ENCODE data around the gene DMD.

Gene DMD

GRCh38 chrX:32614707-32615106 is 596.6 kb downstream of the DMD start:
- CTCF ChIA-PET: no interaction called here
- no peak overlapping the region for H3K4me3 Mint-ChIP-seq
- no peaks in the 10 kb centered on the region for H3K36me3 Mint-ChIP-seq
- no peaks in the 10 kb centered on the region for H3K4me1 Mint-ChIP-seq
- H3K27ac Mint-ChIP-seq: no peak overlapping the region
- H3K27me3 Mint-ChIP-seq: no peaks in the 10 kb centered on the region
- peaks cover 3% of the 10 kb centered on the region for H3K9me3 Mint-ChIP-seq
- DNase-seq: no peak

GRCh38 chrX:32599156-32599555 is 612.2 kb downstream of the DMD start:
- Mint-ChIP-seq H3K27ac (no peak overlapping the region), H3K4me3 (no peak overlapping the region)

GRCh38 chrX:32598707-32599106 is 612.6 kb downstream of the DMD start:
- no peaks in the 10 kb centered on the region for H3K27me3 Mint-ChIP-seq

More at GRCh38 chrX:32599156-32599555, 612.2 kb downstream of the DMD start:
- H3K27me3 Mint-ChIP-seq: no peaks in the 10 kb centered on the region
- no peaks in the 10 kb centered on the region for H3K36me3 Mint-ChIP-seq
- peaks cover 3% of the 10 kb centered on the region for H3K9me3 Mint-ChIP-seq
- DNase-seq: no peak
- no peaks in the 10 kb centered on the region for H3K4me1 Mint-ChIP-seq
- CTCF ChIA-PET: no interaction called here

GRCh38 chrX:32597777-32598176 is 613.6 kb downstream of the DMD start:
- Mint-ChIP-seq H3K27me3 (no peaks in the 10 kb centered on the region), H3K27ac (no peak overlapping the region), H3K36me3 (no peaks in the 10 kb centered on the region), H3K4me3 (no peak overlapping the region), H3K4me1 (no peaks in the 10 kb centered on the region), H3K9me3 (peaks cover 3% of the 10 kb centered on the region)
- CTCF ChIA-PET: no interaction called here
- no peak for DNase-seq

More at GRCh38 chrX:32598707-32599106, 612.6 kb downstream of the DMD start:
- H3K4me1 Mint-ChIP-seq: no peaks in the 10 kb centered on the region
- H3K4me3 Mint-ChIP-seq: no peak overlapping the region
- no peaks in the 10 kb centered on the region for H3K36me3 Mint-ChIP-seq
- CTCF ChIA-PET: no interaction called here
- H3K27ac Mint-ChIP-seq: no peak overlapping the region
- H3K9me3 Mint-ChIP-seq: peaks cover 3% of the 10 kb centered on the region
- no peak for DNase-seq

GRCh38 chrX:32592786-32593185 is 618.6 kb downstream of the DMD start:
- Mint-ChIP-seq H3K4me1 (no peaks in the 10 kb centered on the region), H3K9me3 (peaks cover 3% of the 10 kb centered on the region), H3K27ac (no peak overlapping the region), H3K36me3 (no peaks in the 10 kb centered on the region), H3K4me3 (no peak overlapping the region), H3K27me3 (no peaks in the 10 kb centered on the region)
- CTCF ChIA-PET: no interaction called here
- no peak for DNase-seq

GRCh38 chrX:32591589-32591988 is 619.8 kb downstream of the DMD start:
- peaks cover 3% of the 10 kb centered on the region for H3K9me3 Mint-ChIP-seq
- H3K4me1 Mint-ChIP-seq: no peaks in the 10 kb centered on the region
- no peaks in the 10 kb centered on the region for H3K27me3 Mint-ChIP-seq
- H3K4me3 Mint-ChIP-seq: no peak overlapping the region
- no peaks in the 10 kb centered on the region for H3K36me3 Mint-ChIP-seq
- CTCF ChIA-PET: no interaction called here
- no peak for DNase-seq
- no peak overlapping the region for H3K27ac Mint-ChIP-seq

- Mint-ChIP-seq H3K9me3 (no peaks in the 10 kb centered on the region), H3K36me3 (no peaks in the 10 kb centered on the region), H3K27me3 (no peaks in the 10 kb centered on the region), H3K4me3 (no peak overlapping the region), H3K27ac (no peak overlapping the region), H3K4me1 (no peaks in the 10 kb centered on the region)
- DNase-seq: no peak
- CTCF ChIA-PET: no interaction called here
These were observed 628.6 kb downstream of the DMD start for GRCh38 chrX:32582729-32583128.

GRCh38 chrX:32576885-32577284 is 634.5 kb downstream of the DMD start:
- Mint-ChIP-seq H3K4me3 (no peak overlapping the region), H3K4me1 (no peaks in the 10 kb centered on the region), H3K27me3 (no peaks in the 10 kb centered on the region), H3K27ac (no peak overlapping the region), H3K9me3 (no peaks in the 10 kb centered on the region), H3K36me3 (no peaks in the 10 kb centered on the region)
- DNase-seq: no peak
- CTCF ChIA-PET: no interaction called here

GRCh38 chrX:32572644-32573043 is 638.7 kb downstream of the DMD start:
- H3K9me3 Mint-ChIP-seq: no peaks in the 10 kb centered on the region
- H3K4me1 Mint-ChIP-seq: no peaks in the 10 kb centered on the region
- H3K36me3 Mint-ChIP-seq: no peaks in the 10 kb centered on the region
- CTCF ChIA-PET: no interaction called here
- H3K4me3 Mint-ChIP-seq: no peak overlapping the region
- no peaks in the 10 kb centered on the region for H3K27me3 Mint-ChIP-seq
- DNase-seq: no peak
- H3K27ac Mint-ChIP-seq: no peak overlapping the region

- H3K36me3 Mint-ChIP-seq: no peaks in the 10 kb centered on the region
- no peaks in the 10 kb centered on the region for H3K4me1 Mint-ChIP-seq
- no peak overlapping the region for H3K27ac Mint-ChIP-seq
- DNase-seq: no peak
- CTCF ChIA-PET: no interaction called here
- no peak overlapping the region for H3K4me3 Mint-ChIP-seq
- H3K9me3 Mint-ChIP-seq: no peaks in the 10 kb centered on the region
- H3K27me3 Mint-ChIP-seq: no peaks in the 10 kb centered on the region
These were observed 639.8 kb downstream of the DMD start for GRCh38 chrX:32571579-32571978.

- no peaks in the 10 kb centered on the region for H3K4me1 Mint-ChIP-seq
- H3K36me3 Mint-ChIP-seq: no peaks in the 10 kb centered on the region
- no peak overlapping the region for H3K27ac Mint-ChIP-seq
- no peak for DNase-seq
- no peaks in the 10 kb centered on the region for H3K27me3 Mint-ChIP-seq
- no peak overlapping the region for H3K4me3 Mint-ChIP-seq
- no peaks in the 10 kb centered on the region for H3K9me3 Mint-ChIP-seq
- CTCF ChIA-PET: no interaction called here
These were observed 649.1 kb downstream of the DMD start for GRCh38 chrX:32562261-32562660.

- no peak for DNase-seq
- H3K4me1 Mint-ChIP-seq: no peaks in the 10 kb centered on the region
- CTCF ChIA-PET: no interaction called here
- H3K36me3 Mint-ChIP-seq: no peaks in the 10 kb centered on the region
- H3K27ac Mint-ChIP-seq: no peak overlapping the region
- no peak overlapping the region for H3K4me3 Mint-ChIP-seq
- H3K9me3 Mint-ChIP-seq: no peaks in the 10 kb centered on the region
- no peaks in the 10 kb centered on the region for H3K27me3 Mint-ChIP-seq
These were observed 666.2 kb downstream of the DMD start for GRCh38 chrX:32545101-32545500.

GRCh38 chrX:32538554-32538953 is 672.8 kb downstream of the DMD start:
- no peak overlapping the region for H3K27ac Mint-ChIP-seq
- H3K36me3 Mint-ChIP-seq: no peaks in the 10 kb centered on the region
- CTCF ChIA-PET: no interaction called here
- no peaks in the 10 kb centered on the region for H3K27me3 Mint-ChIP-seq
- DNase-seq: no peak
- no peaks in the 10 kb centered on the region for H3K9me3 Mint-ChIP-seq
- no peaks in the 10 kb centered on the region for H3K4me1 Mint-ChIP-seq
- no peak overlapping the region for H3K4me3 Mint-ChIP-seq

GRCh38 chrX:32533848-32534247 is 677.5 kb downstream of the DMD start:
- no peak for DNase-seq
- Mint-ChIP-seq H3K36me3 (no peaks in the 10 kb centered on the region), H3K4me3 (no peak overlapping the region), H3K27ac (no peak overlapping the region), H3K4me1 (no peaks in the 10 kb centered on the region), H3K9me3 (no peaks in the 10 kb centered on the region), H3K27me3 (no peaks in the 10 kb centered on the region)
- CTCF ChIA-PET: no interaction called here

GRCh38 chrX:32532262-32532661 is 679.1 kb downstream of the DMD start:
- Mint-ChIP-seq H3K4me1 (no peaks in the 10 kb centered on the region), H3K4me3 (no peak overlapping the region), H3K27ac (no peak overlapping the region), H3K9me3 (no peaks in the 10 kb centered on the region), H3K27me3 (no peaks in the 10 kb centered on the region), H3K36me3 (no peaks in the 10 kb centered on the region)
- no peak for DNase-seq
- CTCF ChIA-PET: no interaction called here

- DNase-seq: peak; percentile 27
- Mint-ChIP-seq H3K27ac (no peak overlapping the region), H3K4me3 (no peak overlapping the region), H3K27me3 (no peaks in the 10 kb centered on the region), H3K9me3 (no peaks in the 10 kb centered on the region), H3K4me1 (no peaks in the 10 kb centered on the region), H3K36me3 (no peaks in the 10 kb centered on the region)
- CTCF ChIA-PET: no interaction called here
These were observed 680.4 kb downstream of the DMD start for GRCh38 chrX:32530802-32531403.

Measured in activated naive CD4-positive, alpha-beta T cell treated with anti-CD3 and anti-CD28 coated beads, Interleukin-2, amount 10 ng/mL, durations not matched to agents 7 days and 5 days (primary cell).